GM03348 (cell line): ENCODE measurements around the gene WBP2NL.
A peak's percentile ranks its signal among the peaks of the same experiment; 100 is the strongest.
"Not testable (repeated sequence)": the region's sequence is repeated elsewhere in the genome, so short reads cannot be mapped to it uniquely, and the experiment has no call there.

Experiments used
- DNase-seq: peaks from one replicate; pipeline ENCODE4 v3.0.0; 2012; ENCODE audit warnings: low spot score

The WBP2NL gene

GRCh38 chr22:42033263-42034181 is 34.9 kb downstream of the WBP2NL start:
- no peak for DNase-seq

DNA sequence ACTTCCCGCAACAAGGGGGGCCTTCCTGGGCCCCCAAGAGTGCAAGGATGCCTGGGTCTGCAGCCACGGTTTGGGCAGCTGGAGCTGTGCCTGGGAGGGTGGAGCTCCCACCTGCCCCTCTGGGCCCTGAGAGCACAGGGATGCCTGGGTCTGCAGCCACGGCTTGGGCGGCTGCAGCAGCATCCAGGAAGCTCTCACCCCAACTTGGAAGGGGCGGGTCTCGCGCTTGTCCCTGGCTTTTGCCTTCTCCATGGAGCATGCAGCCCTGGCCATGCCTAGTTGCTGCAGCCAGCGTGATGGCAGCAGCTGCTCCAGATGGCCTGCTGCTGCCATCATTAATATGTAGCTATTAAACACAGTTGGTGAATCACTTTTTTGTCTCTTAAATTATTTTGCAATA is 36.7 kb downstream of the WBP2NL start:
- no peak for DNase-seq

- DNase-seq: no peak
These were observed 40.7 kb downstream of the WBP2NL start for GRCh38 chr22:42039271-42039670.

DNA sequence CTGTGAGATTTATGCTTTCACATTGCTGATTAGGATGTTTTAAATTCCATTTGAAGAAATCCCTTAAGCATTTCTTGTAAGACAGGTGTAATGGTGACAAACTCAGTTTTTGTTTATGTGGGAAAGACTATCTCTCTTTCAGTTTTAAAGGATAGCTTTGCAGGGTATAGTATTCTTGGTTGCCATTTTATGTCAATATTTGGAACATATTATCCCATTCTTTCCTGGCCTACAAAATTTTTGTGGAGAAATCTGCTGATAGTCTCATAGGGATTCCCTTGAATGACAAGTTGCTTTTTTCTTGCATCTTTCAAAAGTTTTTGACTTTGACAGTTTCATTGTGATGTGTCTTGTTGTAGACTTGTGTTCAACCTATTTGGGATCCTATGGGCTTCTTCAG is 43.2 kb downstream of the WBP2NL start:
- no peak for DNase-seq

DNA sequence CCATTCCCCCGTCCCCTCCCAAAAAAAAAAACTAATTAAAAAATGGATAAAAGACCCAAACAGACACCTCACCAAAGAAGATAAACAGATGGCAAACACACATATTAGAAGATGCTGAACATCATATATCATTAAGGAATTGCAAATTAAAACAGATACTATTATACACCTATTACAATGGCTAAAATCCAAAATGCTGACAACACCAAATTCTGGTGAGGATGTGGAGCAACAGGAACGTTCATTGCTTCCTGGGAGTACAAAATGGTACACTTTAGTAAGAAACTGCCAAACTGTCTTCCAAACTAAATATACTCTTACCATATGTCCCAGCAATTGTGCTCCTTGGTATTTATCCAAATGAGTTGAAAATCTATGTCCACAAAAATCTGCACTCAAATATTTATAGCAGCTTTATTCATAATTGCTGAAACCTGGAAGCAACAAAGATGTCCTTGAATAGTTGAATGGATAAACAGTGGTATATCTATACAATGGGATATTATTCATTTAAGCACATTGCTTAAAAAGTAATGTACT is 52.1 kb downstream of the WBP2NL start:
- no peak for DNase-seq

- DNase-seq: no peak
These were observed 54.2 kb downstream of the WBP2NL start for GRCh38 chr22:42052765-42053164.

DNA sequence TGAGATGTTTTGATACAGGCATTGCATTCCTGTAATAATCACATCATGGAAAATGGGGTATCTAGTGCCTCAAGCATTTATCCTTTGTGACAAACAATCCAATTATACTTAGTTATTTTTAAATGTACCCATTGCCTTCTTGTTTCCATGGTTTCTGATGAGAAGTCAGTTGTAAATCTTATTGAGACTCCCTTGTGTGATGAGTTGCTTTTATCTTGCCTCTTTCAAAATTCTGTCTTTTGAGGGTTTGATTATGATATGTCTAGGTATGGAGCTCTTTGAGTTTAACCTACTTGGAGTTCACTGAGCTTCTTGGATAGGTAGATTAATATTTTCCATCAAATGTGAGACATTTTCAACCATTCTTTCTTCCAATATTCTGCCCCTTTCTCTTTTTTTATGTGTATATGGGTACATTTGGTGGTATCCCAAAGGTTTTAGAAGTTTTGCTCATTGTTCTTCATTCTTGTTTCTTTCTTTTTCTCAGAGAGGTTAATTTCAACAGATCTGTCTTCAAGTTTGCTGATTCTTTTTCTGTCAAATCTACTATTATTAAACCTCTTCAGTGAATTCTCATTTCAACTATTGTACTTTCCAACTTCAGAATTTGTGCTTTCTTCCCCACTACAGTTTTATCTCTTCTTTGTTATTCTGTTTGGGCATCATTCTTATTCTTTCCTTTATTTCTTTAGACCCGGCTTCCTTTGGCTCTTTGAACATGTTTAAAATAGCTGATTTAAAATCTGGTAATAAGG is 58.3 kb downstream of the WBP2NL start:
- DNase-seq: no peak

DNA sequence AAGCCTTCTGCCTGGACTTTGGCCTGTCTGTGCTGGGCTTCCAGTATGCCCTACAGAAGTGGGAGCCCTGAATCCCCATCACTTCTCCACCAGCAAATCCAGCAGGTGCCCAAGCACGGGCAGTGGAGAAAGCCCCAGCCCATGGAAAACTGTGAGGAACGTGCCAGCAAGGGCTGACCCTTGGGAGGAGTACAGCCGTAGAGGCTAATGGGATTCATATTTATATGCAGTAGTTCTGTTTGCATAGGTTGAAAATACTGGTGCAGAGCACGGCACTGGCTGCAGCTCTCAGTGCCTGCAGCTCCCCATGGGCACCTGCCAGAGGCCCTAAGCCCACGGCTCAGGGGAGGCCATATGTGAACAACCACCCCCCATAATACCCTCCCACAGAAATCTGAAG is 61.9 kb downstream of the WBP2NL start:
- DNase-seq: no peak

GRCh38 chr22:42061041-42061440 is 62.5 kb downstream of the WBP2NL start:
- DNase-seq: no peak

DNA sequence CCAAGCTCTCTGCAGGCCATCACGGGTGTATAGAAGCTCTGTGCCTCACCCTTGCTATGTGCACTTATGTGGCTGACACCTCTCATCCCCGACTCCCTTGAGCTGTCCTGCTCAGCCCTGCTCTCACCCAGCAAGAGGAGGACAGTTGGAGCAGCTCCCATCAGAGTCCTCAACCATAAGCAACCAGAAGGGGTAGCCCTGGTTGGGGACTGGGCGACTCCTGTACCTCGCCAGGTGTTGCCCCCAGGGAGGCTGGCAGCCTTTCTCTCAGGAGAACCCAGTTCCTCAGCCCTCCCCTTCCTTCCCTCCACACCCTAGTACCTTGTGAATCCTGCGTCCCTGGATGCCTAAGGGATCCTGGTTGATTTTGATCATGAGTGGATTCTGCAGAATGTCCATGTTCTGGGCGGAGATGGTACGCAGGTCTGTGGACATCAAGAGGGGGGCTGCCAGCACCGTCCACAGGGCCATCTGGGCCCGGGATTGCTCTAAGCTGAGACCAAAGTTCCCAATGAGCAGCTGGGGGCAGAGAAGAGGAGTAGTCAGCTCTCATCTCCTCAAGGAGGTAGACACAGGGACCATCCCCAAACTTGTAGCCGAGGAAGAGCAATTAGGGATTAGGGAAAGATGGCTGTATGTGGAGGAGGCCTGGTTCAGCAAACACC is 64.0 kb downstream of the WBP2NL start:
- DNase-seq: no peak

GRCh38 chr22:42064629-42065028 is 66.0 kb downstream of the WBP2NL start:
- DNase-seq: no peak

DNA sequence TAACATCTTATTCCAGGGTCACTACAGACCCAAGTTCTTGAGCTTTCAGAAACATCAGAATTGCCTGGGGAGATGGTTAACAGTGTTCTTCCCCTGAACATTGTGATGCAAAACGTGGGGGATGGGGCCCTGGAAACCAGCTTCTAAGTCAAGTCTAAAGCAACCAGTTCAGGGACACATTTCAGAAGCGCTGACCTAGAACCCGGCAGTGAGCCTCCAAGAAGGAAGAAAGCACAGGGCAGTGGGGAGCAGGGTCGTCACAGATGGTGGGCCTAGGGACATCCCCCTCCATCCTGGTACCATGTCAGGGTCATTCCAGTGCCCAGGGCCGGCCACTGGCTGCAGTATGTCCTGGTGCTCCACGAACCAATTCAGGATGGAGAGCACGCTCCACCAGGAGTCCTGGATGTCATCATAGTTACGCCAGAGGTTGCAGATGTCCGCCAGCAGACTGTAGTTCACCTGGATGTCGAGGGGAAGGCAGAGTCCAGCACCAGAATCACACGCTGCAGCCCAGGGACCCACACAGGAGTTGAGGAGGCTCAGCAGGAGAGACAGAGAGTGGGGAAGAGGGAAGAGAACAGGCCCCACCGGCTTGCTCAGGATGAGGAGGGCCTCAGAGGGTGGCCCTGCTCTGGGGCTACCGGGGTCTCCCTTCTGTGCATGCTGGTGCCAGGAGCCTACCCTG is 67.0 kb downstream of the WBP2NL start:
- no peak for DNase-seq

GRCh38 chr22:42066126-42066761 is 67.7 kb downstream of the WBP2NL start:
- no peak for DNase-seq

DNA sequence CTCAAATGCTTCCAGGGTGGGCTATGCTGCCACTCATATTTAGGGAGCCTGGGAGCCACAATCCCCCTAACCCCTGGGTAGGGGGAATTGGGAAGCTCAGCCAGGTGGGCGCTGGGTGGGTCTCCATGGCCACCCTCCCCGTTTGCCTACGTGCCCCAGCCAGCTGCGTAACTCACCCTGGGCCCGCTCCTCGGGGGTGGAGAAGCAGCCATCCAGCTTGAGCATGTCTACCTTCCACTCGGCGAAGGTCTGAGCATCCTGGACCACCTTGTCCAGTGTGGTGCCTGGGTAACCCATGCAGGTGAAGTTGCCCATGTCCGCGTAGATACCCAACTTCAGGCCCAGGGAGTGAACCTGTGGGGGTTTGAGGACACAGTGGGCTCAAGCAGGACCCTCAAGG is 68.3 kb downstream of the WBP2NL start:
- DNase-seq: no peak

DNA sequence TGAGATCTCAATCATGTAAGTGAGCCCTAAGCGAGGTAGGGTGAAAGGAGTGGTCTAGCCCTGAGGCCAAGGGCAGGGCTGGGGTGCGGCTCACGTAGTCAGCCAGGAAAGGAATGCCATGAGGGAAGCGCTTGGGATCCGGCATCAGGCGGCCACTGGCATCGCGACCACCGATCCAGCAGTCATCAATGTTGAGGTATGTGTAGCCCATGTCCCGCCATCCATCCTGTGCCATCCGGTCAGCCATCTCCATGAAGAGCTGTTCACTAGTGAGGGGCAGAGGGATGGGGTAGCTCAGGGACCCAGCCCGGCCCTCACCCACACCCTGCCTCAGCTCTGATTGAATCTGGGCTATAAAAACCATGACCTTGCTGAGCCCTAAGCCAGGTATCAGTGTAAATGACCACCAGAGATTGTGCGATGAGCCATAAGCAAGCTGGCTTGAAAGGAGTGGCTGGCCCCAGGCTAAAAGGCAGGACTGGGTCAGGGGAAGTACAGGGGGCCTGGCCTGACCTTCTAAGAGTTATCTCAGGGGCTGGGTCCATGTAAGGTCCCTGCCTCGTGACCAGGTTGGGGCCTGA is 69.2 kb downstream of the WBP2NL start:
- DNase-seq: no peak

DNA sequence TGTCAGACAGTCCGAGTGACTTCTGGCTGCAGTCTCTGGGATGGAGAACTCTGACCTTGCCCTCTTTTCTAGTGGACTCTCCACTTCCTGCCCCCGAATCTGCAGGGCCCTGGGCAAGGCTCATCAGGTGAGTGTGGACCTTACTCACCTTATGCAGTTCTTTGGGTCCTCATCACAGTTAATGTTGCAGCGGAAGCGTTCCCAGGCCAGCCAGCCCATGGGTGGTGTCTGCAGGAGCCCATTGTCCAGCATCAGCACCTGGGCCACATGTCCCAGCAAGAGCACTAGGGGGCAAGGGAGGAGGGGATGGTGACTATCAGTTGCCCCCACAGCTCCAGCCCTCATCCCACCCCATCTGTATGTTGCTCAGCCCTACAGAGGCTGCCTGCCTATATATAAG is 69.7 kb downstream of the WBP2NL start:
- no peak for DNase-seq

GRCh38 chr22:42069801-42070516 is 71.4 kb downstream of the WBP2NL start:
- DNase-seq: no peak

- peak; percentile 97 for DNase-seq
These were observed 72.2 kb downstream of the WBP2NL start, which contains the start of gene NAGA for GRCh38 chr22:42070517-42071422. TSS of gene NAGA (minus strand) at chr22:42070812. CDS start at chr22:42070297, 515 bp downstream.

- not testable (repeated sequence) for DNase-seq
These were observed 72.9 kb downstream of the WBP2NL start for GRCh38 chr22:42071508-42071907.
